ENCODE results near the gene NHEJ1. TPM values are rescaled to one million over a fixed set of nuclear protein-coding genes. Genes with fewer than 3 reads are reported as not detected.
A peak's percentile ranks its signal among the peaks of the same experiment; 100 is the strongest.

The NHEJ1 gene
- total and polyA plus RNA-seq, 2 of the 13 experiments (the other 11 are each of a cell fraction or from before 2014, with no cell fraction given): 30.0 to 30.7 TPM

GRCh38 chr2:219176818-219177551, 16.4 kb upstream of the NHEJ1 start, which contains the start of gene CNPPD1 (continued):
- TF ChIP-seq ZBTB2 (CRISPR knock-in tag; IDR thresholded peaks at IDR 0.05; ENCODE audit: low read depth) (peak; percentile 99), TBP (CRISPR knock-in tag; IDR thresholded peaks at IDR 0.05) (peak; percentile 99), PRDM15 (CRISPR knock-in tag; IDR thresholded peaks at IDR 0.05) (peak; percentile 75), SOX5 (CRISPR knock-in tag; IDR thresholded peaks at IDR 0.05; ENCODE audit: borderline replicate concordance) (peak; percentile 62; the same call in 1 of the 2 replicates), NFRKB (IDR thresholded peaks at IDR 0.05) (no peak), SRF (IDR thresholded peaks at IDR 0.05; ENCODE audit: low read depth, low read length) (no peak), TCF7L2 (IDR thresholded peaks at IDR 0.05; ENCODE audit: low read depth, low read length) (no peak), TRAFD1 (CRISPR knock-in tag; IDR thresholded peaks at IDR 0.05; ENCODE audit: borderline replicate concordance) (no peak), SKI (IDR thresholded peaks at IDR 0.05; ENCODE audit: partially characterized antibody) (peak; percentile 75), LCORL (IDR thresholded peaks at IDR 0.05) (no peak), LCORL (CRISPR knock-in tag; IDR thresholded peaks at IDR 0.05) (peak; percentile 84), ARNT (IDR thresholded peaks at IDR 0.05) (no peak), ZBTB49 (CRISPR knock-in tag; IDR thresholded peaks at IDR 0.05; ENCODE audit: borderline replicate concordance) (no peak), HNRNPH1 (optimal IDR thresholded peaks at IDR 0.05; ENCODE audit: low read depth, low read length) (no peak), SMAD1 (CRISPR knock-in tag; IDR thresholded peaks at IDR 0.05; ENCODE audit: borderline replicate concordance, low read depth) (peak; percentile 99; the same call in 1 of the 2 replicates), ZNF558 (CRISPR knock-in tag; IDR thresholded peaks at IDR 0.05; ENCODE audit: borderline replicate concordance) (peak; percentile 96), ZNF614 (CRISPR knock-in tag; IDR thresholded peaks at IDR 0.05; ENCODE audit: borderline replicate concordance) (peak; percentile 92; the same call in 1 of the 2 replicates), TEF (CRISPR knock-in tag; IDR thresholded peaks at IDR 0.05) (peak; percentile 80; the same call in 1 of the 2 replicates)

Data from HepG2 (cell line).